ENCODE measurements around the gene RAD51B.
"Not testable (repeated sequence)": the region's sequence is repeated elsewhere in the genome, so short reads cannot be mapped to it uniquely, and the experiment has no call there.

The RAD51B gene

GRCh38 chr14:68112442-68112841, 292.9 kb downstream of the RAD51B start:
- DNase-seq (ENCODE audit: low read depth in 2 of 2), result no peak

GRCh38 chr14:68113343-68113930, 293.9 kb downstream of the RAD51B start:
- no peak for DNase-seq (ENCODE audit: low read depth in 2 of 2)

GRCh38 chr14:68115952-68116351, 296.4 kb downstream of the RAD51B start:
- not testable (repeated sequence) for DNase-seq (ENCODE audit: low read depth in 2 of 2)

- no peak for DNase-seq (ENCODE audit: low read depth in 2 of 2)
Observed at GRCh38 chr14:68122651-68123050, 303.1 kb downstream of the RAD51B start.

- no peak for DNase-seq (ENCODE audit: low read depth in 2 of 2)
Observed at GRCh38 chr14:68124050-68124449, 304.5 kb downstream of the RAD51B start.

- no peak for DNase-seq (ENCODE audit: low read depth in 2 of 2)
Observed at GRCh38 chr14:68124979-68125731, 305.6 kb downstream of the RAD51B start.

GRCh38 chr14:68127166-68127565, 307.6 kb downstream of the RAD51B start:
- no peak for DNase-seq (ENCODE audit: low read depth in 2 of 2)

- no peak for DNase-seq (ENCODE audit: low read depth in 2 of 2)
Observed at GRCh38 chr14:68131907-68132306, 312.3 kb downstream of the RAD51B start.

- DNase-seq (ENCODE audit: low read depth in 2 of 2), result no peak
Observed at GRCh38 chr14:68132563-68133121, 313.1 kb downstream of the RAD51B start.

- no peak for DNase-seq (ENCODE audit: low read depth in 2 of 2)
Observed at GRCh38 chr14:68133856-68134255, 314.3 kb downstream of the RAD51B start.

GRCh38 chr14:68135028-68135427, 315.4 kb downstream of the RAD51B start:
- no peak for DNase-seq (ENCODE audit: low read depth in 2 of 2)

GRCh38 chr14:68135566-68135965, 316.0 kb downstream of the RAD51B start:
- no peak for DNase-seq (ENCODE audit: low read depth in 2 of 2)

GRCh38 chr14:68137704-68138619, 318.4 kb downstream of the RAD51B start:
- no peak for DNase-seq (ENCODE audit: low read depth in 2 of 2)

- no peak for DNase-seq (ENCODE audit: low read depth in 2 of 2)
Observed at GRCh38 chr14:68139431-68140075, 320.0 kb downstream of the RAD51B start.

- no peak for DNase-seq (ENCODE audit: low read depth in 2 of 2)
Observed at GRCh38 chr14:68140076-68140741, 320.6 kb downstream of the RAD51B start.

GRCh38 chr14:68140806-68141205, 321.2 kb downstream of the RAD51B start:
- no peak for DNase-seq (ENCODE audit: low read depth in 2 of 2)

GRCh38 chr14:68141281-68142088, 321.9 kb downstream of the RAD51B start:
- no peak for DNase-seq (ENCODE audit: low read depth in 2 of 2)

- DNase-seq (ENCODE audit: low read depth in 2 of 2), result no peak
Observed at GRCh38 chr14:68143341-68143841, 323.8 kb downstream of the RAD51B start.

- DNase-seq (ENCODE audit: low read depth in 2 of 2), result no peak
Observed at GRCh38 chr14:68144051-68144681, 324.6 kb downstream of the RAD51B start.

- DNase-seq (ENCODE audit: low read depth in 2 of 2), result no peak
Observed at GRCh38 chr14:68145036-68145435, 325.5 kb downstream of the RAD51B start.

Measured in stimulated activated CD8-positive, alpha-beta memory T cell treated with anti-CD3 and anti-CD28 coated beads, Interleukin-15, amount 100 ng/mL, for 48 hours (primary cell).